ENCODE data around the gene ZKSCAN3.
A peak's percentile ranks its signal among the peaks of the same experiment; 100 is the strongest.

GRCh38 chr6:28335564-28336283 is 14.0 kb upstream of the ZKSCAN3 start, which contains the start of gene ZSCAN31:
- no peak for TF ChIP-seq CTCF (IDR thresholded peaks at IDR 0.05)
- TF ChIP-seq POLR2A (IDR thresholded peaks at IDR 0.05), result peak; percentile 50
